ENCODE measurements around the gene SCARB2. TPM values are rescaled to one million over a fixed set of nuclear protein-coding genes. Genes with fewer than 3 reads are reported as not detected.

SCARB2 gene
- total and polyA plus RNA-seq, 2 donors (not counting 3 experiments of a cell fraction or from before 2014, with no cell fraction given) = 75.2 to 116 TPM

DNA sequence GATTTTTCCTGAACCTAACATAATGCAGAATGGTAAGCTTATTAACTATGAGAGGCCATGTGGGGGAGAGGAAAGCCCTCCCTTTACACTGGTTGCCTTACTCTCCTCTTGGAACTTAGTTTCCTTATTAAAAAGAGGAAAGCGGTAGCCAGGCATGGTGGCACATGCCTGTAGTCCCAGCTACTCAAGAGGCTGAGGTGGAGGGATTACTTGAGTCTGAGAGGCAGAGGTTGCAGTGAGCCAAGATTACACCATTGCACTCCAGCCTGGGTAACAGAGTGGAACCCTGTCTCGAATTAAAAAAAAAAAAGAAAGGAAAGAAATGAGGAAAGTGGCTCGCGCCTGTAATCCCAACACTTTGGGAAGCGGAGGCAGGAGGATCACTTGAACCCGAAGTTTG lies 39.9 kb upstream of the SCARB2 start:
- TF ChIP-seq EZH2 (IDR thresholded peaks at IDR 0.05; ENCODE audit: borderline replicate concordance, low read depth, low read length, severe bottlenecking) (no peak), MYC (IDR thresholded peaks at IDR 0.05; ENCODE audit: low read depth, low read length) (no peak), FOS (IDR thresholded peaks at IDR 0.05; ENCODE audit: borderline replicate concordance, insufficient read depth, low read length) (no peak), JUN (IDR thresholded peaks at IDR 0.05; ENCODE audit: borderline replicate concordance, insufficient read depth, insufficient read length, low read depth) (no peak), POLR2A (IDR thresholded peaks at IDR 0.05; ENCODE audit: low read depth, low read length) (no peak), POLR2AphosphoS5 (IDR thresholded peaks at IDR 0.05; ENCODE audit: insufficient read depth, low read depth, low read length) (no peak), GATA2 (IDR thresholded peaks at IDR 0.05; ENCODE audit: insufficient read depth, insufficient read length, low read depth, low read length) (no peak)
- TF ChIP-seq, protein P1, sequence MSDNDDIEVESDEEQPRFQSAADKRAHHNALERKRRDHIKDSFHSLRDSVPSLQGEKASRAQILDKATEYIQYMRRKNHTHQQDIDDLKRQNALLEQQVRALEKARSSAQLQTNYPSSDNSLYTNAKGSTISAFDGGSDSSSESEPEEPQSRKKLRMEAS (IDR thresholded peaks at IDR 0.05; ENCODE audit: insufficient read depth, insufficient read length) = no peak
- TF ChIP-seq, protein P2, sequence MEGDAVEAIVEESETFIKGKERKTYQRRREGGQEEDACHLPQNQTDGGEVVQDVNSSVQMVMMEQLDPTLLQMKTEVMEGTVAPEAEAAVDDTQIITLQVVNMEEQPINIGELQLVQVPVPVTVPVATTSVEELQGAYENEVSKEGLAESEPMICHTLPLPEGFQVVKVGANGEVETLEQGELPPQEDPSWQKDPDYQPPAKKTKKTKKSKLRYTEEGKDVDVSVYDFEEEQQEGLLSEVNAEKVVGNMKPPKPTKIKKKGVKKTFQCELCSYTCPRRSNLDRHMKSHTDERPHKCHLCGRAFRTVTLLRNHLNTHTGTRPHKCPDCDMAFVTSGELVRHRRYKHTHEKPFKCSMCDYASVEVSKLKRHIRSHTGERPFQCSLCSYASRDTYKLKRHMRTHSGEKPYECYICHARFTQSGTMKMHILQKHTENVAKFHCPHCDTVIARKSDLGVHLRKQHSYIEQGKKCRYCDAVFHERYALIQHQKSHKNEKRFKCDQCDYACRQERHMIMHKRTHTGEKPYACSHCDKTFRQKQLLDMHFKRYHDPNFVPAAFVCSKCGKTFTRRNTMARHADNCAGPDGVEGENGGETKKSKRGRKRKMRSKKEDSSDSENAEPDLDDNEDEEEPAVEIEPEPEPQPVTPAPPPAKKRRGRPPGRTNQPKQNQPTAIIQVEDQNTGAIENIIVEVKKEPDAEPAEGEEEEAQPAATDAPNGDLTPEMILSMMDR (IDR thresholded peaks at IDR 0.05; ENCODE audit: extremely low read depth in 1 of 2, insufficient read depth in 1 of 2, low read depth in 1 of 2, low read length in 2 of 2) = no peak
- Histone ChIP-seq H2AFZ (ENCODE audit: low read depth, low read length) (no peak overlapping the region), H3K79me2 (ENCODE audit: control insufficient read depth, insufficient read depth, low read length) (no peaks in the 10 kb centered on the region), H3K27me3 (ENCODE audit: control insufficient read depth in 2 of 2, insufficient read depth in 2 of 2, low read length in 2 of 2) (peaks cover 48 to 66% of the 10 kb centered on the region in 2 experiments), H4K20me1 (replicated peaks; ENCODE audit: control insufficient read depth, extremely low read depth, insufficient read depth, low read length) (no peaks in the 10 kb centered on the region), H3K4me2 (ENCODE audit: insufficient read depth, low read length) (no peak overlapping the region), H3K36me3 (ENCODE audit: control insufficient read depth in 2 of 2, extremely low read depth in 1 of 2, insufficient read depth in 2 of 2, low read length in 2 of 2) (no peaks in the 10 kb centered on the region), H3K27ac (ENCODE audit: insufficient read depth, low read depth, low read length) (no peak overlapping the region), H3K9ac (replicated peaks; ENCODE audit: extremely low read depth, insufficient read depth, low read length) (no peak overlapping the region), H3K9me1 (replicated peaks; ENCODE audit: control insufficient read depth, extremely low read depth, insufficient read depth, low read length) (no peaks in the 10 kb centered on the region), H3K9me3 (replicated peaks; ENCODE audit: control insufficient read depth, insufficient read depth, low read length) (no peaks in the 10 kb centered on the region), H3K4me3 (replicated peaks in 1 of 3; ENCODE audit: insufficient read depth in 1 of 3, low read depth in 1 of 3, low read length in 3 of 3) (no peak overlapping the region), H3K4me1 (ENCODE audit: control insufficient read depth, extremely low read depth, insufficient read depth, low read length) (peaks cover 3% of the 10 kb centered on the region)
- DNase-seq (ENCODE audit: low read depth, low spot score) = no peak
- BruUV-seq (replicated peaks) = no TSS peak
- POLR2A ChIA-PET = no interaction called here
- CTCF ChIA-PET = interaction anchor here (1.5 to 3.1 kb wide), 2 partner anchors 73 to 125 kb away, joined by 4 to 17 read pairs; no protein-coding TSS in a partner anchor
- dilution Hi-C loops (cut with MboI; ENCODE audit: extremely low pct_ligation_motif_present, low sequenced_read_pairs) (no loop called here), intact Hi-C loops (cut with micrococcal nuclease) (no loop called here)
- FAIRE-seq = no peak
